GM12874 (cell line): ENCODE measurements around the gene BRD2.

Source experiments
- CTCF ChIP-seq: IDR thresholded peaks from 2 replicates; pipeline ENCODE4 v1.5.1; 2011; ENCODE audit warnings: low read depth, mild to moderate bottlenecking, control low read depth, low read length, moderate library complexity; ENCODE audit not compliant: insufficient read depth

Gene BRD2

GRCh38 chr6:32982702-32983492, 14.5 kb downstream of the BRD2 start:
- TF ChIP-seq CTCF, result no peak

GRCh38 chr6:32983493-32983848, 15.1 kb downstream of the BRD2 start:
- TF ChIP-seq CTCF, result no peak

- no peak for TF ChIP-seq CTCF
Observed at GRCh38 chr6:32983964-32984621, 15.7 kb downstream of the BRD2 start.

GRCh38 chr6:32984622-32985389, 16.4 kb downstream of the BRD2 start:
- TF ChIP-seq CTCF, result peak; percentile 86

- no peak for TF ChIP-seq CTCF
Observed at GRCh38 chr6:32989368-32989767, 21.0 kb downstream of the BRD2 start.

- TF ChIP-seq CTCF, result no peak
Observed at GRCh38 chr6:32991972-32992371, 23.6 kb downstream of the BRD2 start.

GRCh38 chr6:32993363-32993973, 25.1 kb downstream of the BRD2 start:
- no peak for TF ChIP-seq CTCF
